MCF 10A (cell line): ENCODE results near the gene CLCNKB. TPM values are rescaled to one million over a fixed set of nuclear protein-coding genes. Genes with fewer than 3 reads are reported as not detected.

Experiments
- BruUV-seq: library from RNA; stranded (reverse); fragments of 400-500 nt; replicated peaks from 2 replicates; lab custom pipeline; 2021; lab: Mats Ljungman, UMichigan
- CTCF ChIA-PET: fragments of 300-600 bp; sonication (Branson Sonifier 250); formaldehyde crosslinking; extraction: SDS; loops from one replicate; lab custom pipeline; 2021; ENCODE audit warnings: antibody characterized with exemption, inconsistent platforms; lab: Yijun Ruan, JAX
- POLR2A ChIA-PET: fragments of 300-600, 350-650 bp; sonication (Branson Sonifier 250); formaldehyde crosslinking; extraction: SDS; loops from one replicate; lab custom pipeline; 2020; ENCODE audit warnings: antibody characterized with exemption, inconsistent platforms; lab: Yijun Ruan, JAX
- DNase-seq: peaks from one replicate; pipeline ENCODE4 v3.0.0-alpha.2; 2018; ENCODE audit not compliant: unreplicated experiment
- H3K27ac Mint-ChIP-seq: one replicate; pipeline ENCODE4 v1.8.0; 2022; ENCODE audit warnings: mild to moderate bottlenecking, low read depth, mixed read lengths; ENCODE audit not compliant: unreplicated experiment
- H3K27me3 Mint-ChIP-seq: one replicate; pipeline ENCODE4 v1.8.0; 2022; ENCODE audit warnings: mixed read lengths; ENCODE audit not compliant: insufficient read depth, unreplicated experiment
- H3K36me3 Mint-ChIP-seq: one replicate; pipeline ENCODE4 v1.8.0; 2022; ENCODE audit warnings: mild to moderate bottlenecking, moderate library complexity, mixed read lengths; ENCODE audit not compliant: insufficient read depth, unreplicated experiment
- H3K4me1 Mint-ChIP-seq: one replicate; pipeline ENCODE4 v1.8.0; 2022; ENCODE audit warnings: mixed read lengths; ENCODE audit not compliant: insufficient read depth, unreplicated experiment
- H3K4me3 Mint-ChIP-seq: one replicate; pipeline ENCODE4 v1.8.0; 2022; ENCODE audit warnings: mild to moderate bottlenecking, moderate library complexity, mixed read lengths; ENCODE audit not compliant: unreplicated experiment
- H3K9me3 Mint-ChIP-seq: one replicate; pipeline ENCODE4 v1.8.0; 2022; ENCODE audit warnings: mixed read lengths; ENCODE audit not compliant: unreplicated experiment
- CTCF ChIP-seq: fragments of 200-600 bp; IDR thresholded peaks from one replicate; pipeline ENCODE4 v1.8.0; 2022; ENCODE audit warnings: antibody characterized with exemption, mild to moderate bottlenecking; ENCODE audit not compliant: unreplicated experiment
- intact Hi-C: fragments of 100-400 bp; cut with micrococcal nuclease; formaldehyde crosslinking; loops from 2 replicates; pipeline ENCODE4 v1.14.1; 2022
- total RNA-seq: library from RNA; stranded (reverse); gene quantifications from 2 replicates; pipeline ENCODE4 v1.2.3, GENCODE V29; 2022

Gene CLCNKB
- total RNA-seq, 1 experiment from 2014 or later, result not detected

DNA sequence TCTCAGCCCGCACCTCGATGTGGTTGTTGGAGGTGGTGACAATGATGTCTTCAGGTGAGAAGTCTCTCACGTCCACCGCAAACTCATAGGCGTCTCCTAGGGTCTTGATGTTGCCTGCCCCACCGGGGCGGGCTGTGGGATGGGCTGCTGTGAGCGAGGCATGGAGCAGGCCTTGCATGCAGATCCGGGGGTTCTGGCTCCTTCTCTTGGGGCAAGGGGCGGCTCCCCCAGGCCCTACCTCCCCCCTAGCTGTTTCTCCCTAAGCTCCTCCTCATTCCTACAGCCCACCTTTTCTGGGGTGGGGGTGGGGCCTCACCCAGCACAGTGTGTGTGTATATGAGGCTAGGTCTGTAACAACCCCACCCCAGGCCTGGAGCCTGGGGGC lies 26.5 kb upstream of the CLCNKB start:
- H3K4me1 Mint-ChIP-seq, result peaks cover 19% of the 10 kb centered on the region
- H3K27ac Mint-ChIP-seq, result no peak overlapping the region
- CTCF ChIA-PET, result interaction anchor here (0.5 to 0.6 kb wide), 2 partner anchors 16 to 120 kb away, joined by 3 to 4 read pairs; no protein-coding TSS in a partner anchor
- POLR2A ChIA-PET, result interaction anchor here (0.5 to 0.6 kb wide), 2 partner anchors 251 to 1307 kb away, joined by 3 read pairs; no protein-coding TSS in a partner anchor
- intact Hi-C loops, result no loop called here
- DNase-seq, result no peak
- BruUV-seq, result no TSS peak
- no peak overlapping the region for H3K4me3 Mint-ChIP-seq
- TF ChIP-seq CTCF, result no peak
- no peaks in the 10 kb centered on the region for H3K9me3 Mint-ChIP-seq
- no peaks in the 10 kb centered on the region for H3K27me3 Mint-ChIP-seq
- no peaks in the 10 kb centered on the region for H3K36me3 Mint-ChIP-seq

GRCh38 chr1:16017461-16018303 lies 25.9 kb upstream of the CLCNKB start, which contains the start of gene HSPB7:
TSS of gene HSPB7 (minus strand) at chr1:16018043. CDS start at chr1:16017963, 80 bp downstream.
- H3K36me3 Mint-ChIP-seq, result no peaks in the 10 kb centered on the region
- no peak within 1 kb of the TSS for H3K4me3 Mint-ChIP-seq
- peak within 1 kb of the TSS; percentile 67 for H3K27ac Mint-ChIP-seq
- BruUV-seq, result no TSS peak
- TF ChIP-seq CTCF, result no peak
- ChIA-PET POLR2A (interaction anchor here (0.5 kb wide), 1 partner anchor 1306 kb away, joined by 3 read pairs; no protein-coding TSS in a partner anchor), CTCF (interaction anchor here (0.5 to 1.1 kb wide), 3 partner anchors 8 to 120 kb away, joined by 3 to 4 read pairs (median 4); no protein-coding TSS in a partner anchor)
- no peak for DNase-seq
- H3K27me3 Mint-ChIP-seq, result no peaks in the 10 kb centered on the region
- no peaks in the 10 kb centered on the region for H3K9me3 Mint-ChIP-seq
- intact Hi-C loops, result no loop called here
- peaks cover 19% of the 10 kb centered on the region for H3K4me1 Mint-ChIP-seq

DNA sequence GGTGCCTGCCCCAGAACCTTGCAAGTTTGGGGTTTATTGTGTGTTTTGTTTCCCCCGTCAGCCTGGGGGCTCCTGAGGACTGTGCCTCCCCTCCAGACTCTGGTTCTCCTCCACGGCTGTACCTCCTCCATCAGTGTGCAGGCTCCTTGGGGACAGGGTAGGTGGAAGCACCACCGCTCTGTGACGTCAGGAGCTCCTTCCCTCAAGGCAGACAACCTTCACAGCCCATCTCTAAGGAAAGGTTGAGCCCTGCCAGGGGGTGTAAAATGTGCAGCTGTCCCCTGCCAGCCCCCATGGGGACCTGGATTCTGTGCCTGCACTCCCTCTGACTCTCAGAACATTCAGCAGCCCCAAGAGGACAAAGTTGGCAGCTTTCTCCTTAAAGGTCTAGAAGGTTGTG lies 25.3 kb upstream of the CLCNKB start:
- ChIA-PET CTCF (interaction anchor here (1.0 to 1.1 kb wide), 2 partner anchors 9 to 16 kb away, joined by 4 read pairs; no protein-coding TSS in a partner anchor), POLR2A (no interaction called here)
- intact Hi-C loops, result no loop called here
- no peak for DNase-seq
- BruUV-seq, result no TSS peak
- no peak overlapping the region for H3K27ac Mint-ChIP-seq
- H3K4me1 Mint-ChIP-seq, result peaks cover 19% of the 10 kb centered on the region
- no peak overlapping the region for H3K4me3 Mint-ChIP-seq
- TF ChIP-seq CTCF, result no peak
- no peaks in the 10 kb centered on the region for H3K36me3 Mint-ChIP-seq
- no peaks in the 10 kb centered on the region for H3K27me3 Mint-ChIP-seq
- H3K9me3 Mint-ChIP-seq, result no peaks in the 10 kb centered on the region
